OCI-LY7 (cell line): ENCODE data around the gene PAN3. TPM values are rescaled to one million over a fixed set of nuclear protein-coding genes. Genes with fewer than 3 reads are reported as not detected.

Experiments
- BruUV-seq: library from RNA; stranded (reverse); fragments of 400-500 nt; replicated peaks from 2 replicates; lab custom pipeline; 2021; lab: Mats Ljungman, UMichigan
- CTCF ChIA-PET: fragments of 300-600 bp; sonication (Branson Sonifier 250); formaldehyde crosslinking; loops from one replicate; lab custom pipeline; 2022; ENCODE audit warnings: antibody characterized with exemption; ENCODE audit not compliant: unreplicated experiment; lab: Charles Lee
- POLR2A ChIA-PET: fragments of 300-600 bp; sonication (Branson Sonifier 250); formaldehyde crosslinking; loops from one replicate; lab custom pipeline; 2022; ENCODE audit warnings: antibody characterized with exemption; lab: Charles Lee
- DNase-seq: peaks from one replicate; pipeline ENCODE4 v3.0.0-alpha.2; 2015; ENCODE audit warnings: low spot score
- H2AFZ ChIP-seq: fragments of 200-600 bp; sonication (generic), shearing (Covaris generic); 2 replicates; pipeline ENCODE4 v1.6.1; 2014; ENCODE audit warnings: mild to moderate bottlenecking, antibody characterized with exemption, low read length, moderate library complexity
- H3K27ac ChIP-seq: fragments of 200-600 bp; sonication (generic); 2 replicates; pipeline ENCODE4 v1.5.1; 2014; ENCODE audit warnings: mixed run types, low read depth, mild to moderate bottlenecking, moderate library complexity, low read length, inconsistent platforms; ENCODE audit not compliant: poor library complexity, severe bottlenecking
- H3K36me3 ChIP-seq: fragments of 200-600 bp; sonication (generic); 2 replicates; pipeline ENCODE4 v1.6.1; 2014; ENCODE audit warnings: mild to moderate bottlenecking, antibody characterized with exemption, low read length, moderate library complexity, mixed read lengths; ENCODE audit not compliant: insufficient read depth
- H3K4me1 ChIP-seq: fragments of 200-600 bp; sonication (generic); 2 replicates; pipeline ENCODE4 v1.5.1; 2014; ENCODE audit warnings: mild to moderate bottlenecking, low read length; ENCODE audit not compliant: insufficient read depth, poor library complexity, severe bottlenecking
- H3K4me2 ChIP-seq: fragments of 200-600 bp; sonication (generic); 2 replicates; pipeline ENCODE4 v1.6.1; 2014; ENCODE audit warnings: mild to moderate bottlenecking, low read length
- H3K4me3 ChIP-seq: fragments of 200-600 bp; sonication (generic); 2 replicates; pipeline ENCODE4 v1.5.1; 2014; ENCODE audit warnings: mild to moderate bottlenecking, low read depth, low read length; ENCODE audit not compliant: poor library complexity, severe bottlenecking
- H3K79me2 ChIP-seq: fragments of 200-600 bp; sonication (generic); 2 replicates; pipeline ENCODE4 v1.6.1; 2016; ENCODE audit warnings: low read depth, mild to moderate bottlenecking, low read length, moderate library complexity, mixed read lengths; ENCODE audit not compliant: insufficient read depth
- H3K9me2 ChIP-seq: fragments of 200-600 bp; sonication (generic); 2 replicates; pipeline ENCODE4 v1.6.1; 2016; ENCODE audit warnings: mild to moderate bottlenecking, low read length, mixed read lengths; ENCODE audit not compliant: insufficient read depth
- H3K9me3 ChIP-seq: fragments of 200-600 bp; sonication (generic); 2 replicates; pipeline ENCODE4 v1.6.1; 2014; ENCODE audit warnings: mild to moderate bottlenecking, mixed run types, low read length, mixed read lengths
- H4K20me1 ChIP-seq: fragments of 200-600 bp; sonication (generic); 2 replicates; pipeline ENCODE4 v1.6.1; 2014; ENCODE audit warnings: mild to moderate bottlenecking, antibody characterized with exemption, low read length, moderate library complexity, mixed read lengths; ENCODE audit not compliant: insufficient read depth
- EZH2phosphoT487 ChIP-seq: fragments of 200-600 bp; sonication (generic); IDR thresholded peaks from 2 replicates; pipeline ENCODE4 v1.6.1; 2018; ENCODE audit warnings: low read depth, borderline replicate concordance, mild to moderate bottlenecking, mixed run types, antibody characterized with exemption, low read length, moderate library complexity, mixed read lengths
- intact Hi-C: fragments of 100-400 bp; cut with micrococcal nuclease; formaldehyde crosslinking; loops from one replicate; pipeline ENCODE4 v1.10.0; 2022; ENCODE audit not compliant: unreplicated experiment
- total RNA-seq, 2 experiments: library from RNA; depleted of rRNA in 1 of 2; stranded (reverse); fragments of >200 nt in 1 of 2; shearing (Covaris generic) in 1 of 2; gene quantifications; 2 replicates each; pipeline ENCODE4 v1.2.3, GENCODE V29; 2014 to 2022
- TF ChIP-seq, protein P1 (sequence below): fragments of 200-600 bp; sonication (generic); conservative IDR thresholded peaks from 2 replicates; pipeline ENCODE4 v1.5.1; 2014; ENCODE audit warnings: mild to moderate bottlenecking, antibody characterized with exemption, low read length, moderate library complexity, mixed read lengths

The PAN3 gene
- total RNA-seq, 2 experiments from 2014 or later = 20.4 to 54.8 TPM

DNA sequence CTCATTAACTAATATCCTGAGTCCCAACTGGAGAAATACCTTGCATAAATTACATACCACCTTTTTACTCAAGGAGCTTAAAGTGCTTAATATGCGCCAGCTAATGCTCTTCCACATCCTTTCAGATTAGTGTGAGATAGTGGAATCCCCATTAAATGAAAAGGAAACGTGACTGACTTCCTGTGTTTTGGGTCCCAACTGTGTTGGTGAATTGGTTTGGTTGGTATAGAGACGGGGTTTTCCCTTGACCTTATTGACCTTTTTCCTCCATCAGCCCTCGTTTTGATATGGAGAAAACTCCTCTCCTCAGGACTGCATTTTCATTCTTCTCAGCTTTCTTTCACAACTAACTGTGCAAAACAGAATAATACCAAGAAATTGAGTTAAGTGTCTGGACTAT, 163.5 kb downstream of the PAN3 start:
- no peak overlapping the region for H3K4me2 ChIP-seq
- H2AFZ ChIP-seq = no peak overlapping the region
- H3K4me1 ChIP-seq = no peaks in the 10 kb centered on the region
- no peaks in the 10 kb centered on the region for H3K36me3 ChIP-seq
- no peaks in the 10 kb centered on the region for H3K9me3 ChIP-seq
- no TSS peak for BruUV-seq
- H3K9me2 ChIP-seq = no peaks in the 10 kb centered on the region
- TF ChIP-seq EZH2phosphoT487 = no peak
- TF ChIP-seq, protein P1, sequence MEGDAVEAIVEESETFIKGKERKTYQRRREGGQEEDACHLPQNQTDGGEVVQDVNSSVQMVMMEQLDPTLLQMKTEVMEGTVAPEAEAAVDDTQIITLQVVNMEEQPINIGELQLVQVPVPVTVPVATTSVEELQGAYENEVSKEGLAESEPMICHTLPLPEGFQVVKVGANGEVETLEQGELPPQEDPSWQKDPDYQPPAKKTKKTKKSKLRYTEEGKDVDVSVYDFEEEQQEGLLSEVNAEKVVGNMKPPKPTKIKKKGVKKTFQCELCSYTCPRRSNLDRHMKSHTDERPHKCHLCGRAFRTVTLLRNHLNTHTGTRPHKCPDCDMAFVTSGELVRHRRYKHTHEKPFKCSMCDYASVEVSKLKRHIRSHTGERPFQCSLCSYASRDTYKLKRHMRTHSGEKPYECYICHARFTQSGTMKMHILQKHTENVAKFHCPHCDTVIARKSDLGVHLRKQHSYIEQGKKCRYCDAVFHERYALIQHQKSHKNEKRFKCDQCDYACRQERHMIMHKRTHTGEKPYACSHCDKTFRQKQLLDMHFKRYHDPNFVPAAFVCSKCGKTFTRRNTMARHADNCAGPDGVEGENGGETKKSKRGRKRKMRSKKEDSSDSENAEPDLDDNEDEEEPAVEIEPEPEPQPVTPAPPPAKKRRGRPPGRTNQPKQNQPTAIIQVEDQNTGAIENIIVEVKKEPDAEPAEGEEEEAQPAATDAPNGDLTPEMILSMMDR = no peak
- ChIA-PET CTCF (no interaction called here), POLR2A (interaction anchor here (0.9 kb wide), 1 partner anchor 355 kb away, joined by 3 read pairs; no protein-coding TSS in a partner anchor)
- H4K20me1 ChIP-seq = no peaks in the 10 kb centered on the region
- H3K27ac ChIP-seq = no peak overlapping the region
- DNase-seq = no peak
- H3K4me3 ChIP-seq = no peak overlapping the region
- intact Hi-C loops = no loop called here
- H3K79me2 ChIP-seq = no peaks in the 10 kb centered on the region

DNA sequence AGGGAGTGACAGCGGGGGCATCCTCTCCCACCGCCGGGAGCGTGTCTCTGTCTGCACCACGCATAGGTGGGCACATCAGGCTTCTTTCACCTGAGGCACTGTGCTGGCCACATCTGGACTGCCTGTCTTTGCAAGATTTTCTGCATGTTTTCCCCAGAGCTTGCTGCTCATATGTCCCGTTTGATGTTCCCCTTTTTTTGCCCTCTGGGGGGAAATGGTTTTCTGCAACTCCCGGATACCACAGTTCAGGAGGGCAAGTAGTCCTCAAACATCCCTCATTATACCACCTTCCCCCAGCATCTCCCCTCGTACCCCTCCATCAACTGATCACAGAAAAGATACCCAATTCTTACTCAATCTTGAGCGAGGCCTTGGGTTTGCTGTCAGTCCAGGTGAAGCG, 168.0 kb downstream of the PAN3 start:
- no peaks in the 10 kb centered on the region for H3K4me1 ChIP-seq
- POLR2A ChIA-PET = no interaction called here
- CTCF ChIA-PET = no interaction called here
- no peak overlapping the region for H3K4me2 ChIP-seq
- H3K79me2 ChIP-seq = no peaks in the 10 kb centered on the region
- H3K9me2 ChIP-seq = no peaks in the 10 kb centered on the region
- H4K20me1 ChIP-seq = no peaks in the 10 kb centered on the region
- H3K4me3 ChIP-seq = no peak overlapping the region
- no peak for TF ChIP-seq EZH2phosphoT487
- TF ChIP-seq, protein P1 = no peak
- DNase-seq = no peak
- no peak overlapping the region for H2AFZ ChIP-seq
- H3K9me3 ChIP-seq = no peaks in the 10 kb centered on the region
- BruUV-seq = no TSS peak
- intact Hi-C loops = no loop called here
- H3K27ac ChIP-seq = no peak overlapping the region
- no peaks in the 10 kb centered on the region for H3K36me3 ChIP-seq

DNA sequence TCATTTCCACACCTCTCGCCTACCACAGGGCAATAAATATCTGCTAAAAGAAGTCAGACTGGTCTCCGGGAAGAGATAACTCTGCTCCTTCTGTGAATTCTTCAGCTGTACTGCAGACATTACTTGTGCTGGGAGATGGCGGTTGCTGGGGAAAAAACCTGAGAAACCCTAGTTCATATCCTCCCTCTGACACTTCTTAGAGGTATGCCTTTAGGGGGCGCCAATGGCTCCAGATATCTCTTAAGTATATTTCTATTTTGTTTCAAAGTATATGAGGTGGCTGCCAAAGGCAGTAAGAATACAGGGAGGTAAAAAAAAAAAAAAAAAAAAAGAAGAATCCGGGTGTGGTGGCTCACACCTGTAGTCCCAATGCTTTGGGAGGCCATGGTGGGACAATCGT, 175.2 kb downstream of the PAN3 start:
- no peaks in the 10 kb centered on the region for H3K79me2 ChIP-seq
- H4K20me1 ChIP-seq = no peaks in the 10 kb centered on the region
- peak; percentile 23 for DNase-seq
- no peak overlapping the region for H3K4me2 ChIP-seq
- H3K4me1 ChIP-seq = peaks cover 2% of the 10 kb centered on the region
- POLR2A ChIA-PET = no interaction called here
- no peaks in the 10 kb centered on the region for H3K9me3 ChIP-seq
- no TSS peak for BruUV-seq
- H3K36me3 ChIP-seq = no peaks in the 10 kb centered on the region
- H2AFZ ChIP-seq = no peak overlapping the region
- CTCF ChIA-PET = no interaction called here
- no peak overlapping the region for H3K27ac ChIP-seq
- H3K4me3 ChIP-seq = no peak overlapping the region
- H3K9me2 ChIP-seq = no peaks in the 10 kb centered on the region
- TF ChIP-seq, protein P1 = peak; percentile 62
- TF ChIP-seq EZH2phosphoT487 = no peak
- intact Hi-C loops = no loop called here
